Activated CD8-positive, alpha-beta T cell treated with anti-CD3 and anti-CD28 coated beads for 36 hours (primary cell): Measurements from ENCODE around the gene LY6G5B. TPM values are rescaled to one million over a fixed set of nuclear protein-coding genes. Genes with fewer than 3 reads are reported as not detected.

Experiments
- ATAC-seq: fragments of 200-7000 bp; cut with Tn5 transposase; one replicate; pipeline ENCODE4 v1.10.0; 2021; ENCODE audit warnings: mild to moderate bottlenecking, moderate library complexity
- CTCF ChIA-PET: fragments of 350-600 bp; sonication (Branson Sonifier 250); formaldehyde crosslinking; loops from one replicate; lab custom pipeline; 2021; ENCODE audit warnings: antibody characterized with exemption; lab: Charles Lee
- POLR2A ChIA-PET: fragments of 350-600 bp; sonication (Branson Sonifier 250); formaldehyde crosslinking; loops from one replicate; lab custom pipeline; 2021; ENCODE audit warnings: antibody characterized with exemption; lab: Charles Lee
- DNase-seq: peaks from one replicate; pipeline ENCODE4 v3.0.0-alpha.2; 2020
- H3K27ac Mint-ChIP-seq: one replicate; pipeline ENCODE4 v1.8.0; 2021; ENCODE audit warnings: mild to moderate bottlenecking, mixed read lengths
- H3K27me3 Mint-ChIP-seq: one replicate; pipeline ENCODE4 v1.8.0; 2021; ENCODE audit warnings: mixed read lengths
- H3K36me3 Mint-ChIP-seq: one replicate; pipeline ENCODE4 v1.8.0; 2021; ENCODE audit warnings: low read depth, mixed read lengths
- H3K4me1 Mint-ChIP-seq: one replicate; pipeline ENCODE4 v1.8.0; 2021; ENCODE audit warnings: low read depth, mixed read lengths
- H3K4me3 Mint-ChIP-seq: one replicate; pipeline ENCODE4 v1.8.0; 2021; ENCODE audit warnings: mild to moderate bottlenecking, moderate library complexity, mixed read lengths
- H3K9me3 Mint-ChIP-seq: one replicate; pipeline ENCODE4 v1.8.0; 2021; ENCODE audit warnings: mixed read lengths
- CTCF ChIP-seq: fragments of 200-600 bp; IDR thresholded peaks from one replicate; pipeline ENCODE4 v1.8.0; 2022; ENCODE audit warnings: antibody characterized with exemption, mild to moderate bottlenecking
- intact Hi-C: fragments of 100-400 bp; cut with micrococcal nuclease; formaldehyde crosslinking; loops from one replicate; pipeline ENCODE4 v1.10.0; 2022
- total RNA-seq, 2 experiments: library from RNA; stranded (reverse); gene quantifications; one replicate each; pipeline ENCODE4 v1.2.3, GENCODE V29; 2021

The LY6G5B gene
- total RNA-seq, 2 experiments from 2014 or later: 14.7 to 16.1 TPM

GRCh38 chr6:31664790-31665500 lies 4.8 kb upstream of the LY6G5B start, which contains the start of gene GPANK1:
TSS of gene GPANK1 (minus strand) at chr6:31664997. CDS start at chr6:31664478, 519 bp downstream.
- peak; percentile 25 for ATAC-seq
- CTCF ChIA-PET: interaction anchor here (0.7 to 2.8 kb wide), 4 partner anchors 12 to 85 kb away, joined by 3 to 16 read pairs (median 4); partner anchors contain the start of genes ABHD16A and BAG6
- TF ChIP-seq CTCF: no peak
- no peaks in the 10 kb centered on the region for H3K27me3 Mint-ChIP-seq
- peaks cover 63% of the 10 kb centered on the region for H3K4me1 Mint-ChIP-seq
- peak; percentile 96 for DNase-seq
- H3K9me3 Mint-ChIP-seq: no peaks in the 10 kb centered on the region
- POLR2A ChIA-PET: interaction anchor here (0.6 to 8.5 kb wide), 33 partner anchors 8 to 199 kb away, joined by 3 to 160 read pairs (median 4); partner anchors contain the start of genes ABHD16A, APOM, BAG6 and DDX39B
- H3K4me3 Mint-ChIP-seq: peak within 1 kb of the TSS; percentile 98
- intact Hi-C loops: loop anchor here (2.0 to 10.0 kb wide), 3 partner anchors 44 to 170 kb away; partner anchors contain the start of genes ATP6V1G2, DDX39B, NFKBIL1 and PRRC2A
- peaks cover 80% of the 10 kb centered on the region for H3K36me3 Mint-ChIP-seq
- H3K27ac Mint-ChIP-seq: peak within 1 kb of the TSS; percentile 97

GRCh38 chr6:31665501-31666336 lies 4.1 kb upstream of the LY6G5B start, which contains the start of gene CSNK2B:
TSS of gene CSNK2B (plus strand) at chr6:31666080. CDS start at chr6:31666832, 752 bp downstream.
- ATAC-seq: peak; percentile 88
- peaks cover 61% of the 10 kb centered on the region for H3K4me1 Mint-ChIP-seq
- no peaks in the 10 kb centered on the region for H3K9me3 Mint-ChIP-seq
- intact Hi-C loops: loop anchor here (2.0 to 10.0 kb wide), 3 partner anchors 45 to 169 kb away; partner anchors contain the start of genes ATP6V1G2, DDX39B, NFKBIL1 and PRRC2A
- ChIA-PET POLR2A (interaction anchor here (0.6 to 8.5 kb wide), 26 partner anchors 7 to 198 kb away, joined by 3 to 160 read pairs (median 4); partner anchors contain the start of genes ABHD16A, APOM, BAG6 and DDX39B), CTCF (interaction anchor here (0.9 to 2.8 kb wide), 3 partner anchors 13 to 73 kb away, joined by 3 to 16 read pairs (median 3); partner anchors contain the start of genes ABHD16A and BAG6)
- H3K27ac Mint-ChIP-seq: peak within 1 kb of the TSS; percentile 97
- H3K4me3 Mint-ChIP-seq: peak within 1 kb of the TSS; percentile 98
- H3K36me3 Mint-ChIP-seq: peaks cover 83% of the 10 kb centered on the region
- no peaks in the 10 kb centered on the region for H3K27me3 Mint-ChIP-seq
- DNase-seq: peak; percentile 99
- no peak for TF ChIP-seq CTCF

- TF ChIP-seq CTCF: no peak
Observed at GRCh38 chr6:31666337-31666965, 3.3 kb upstream of the LY6G5B start.

GRCh38 chr6:31676322-31676903 lies 6.6 kb downstream of the LY6G5B start:
- Mint-ChIP-seq H3K27me3 (no peaks in the 10 kb centered on the region), H3K4me3 (no peak overlapping the region), H3K27ac (no peak overlapping the region), H3K4me1 (peaks cover 9% of the 10 kb centered on the region), H3K9me3 (no peaks in the 10 kb centered on the region), H3K36me3 (peaks cover 18% of the 10 kb centered on the region)
- intact Hi-C loops: no loop called here
- ChIA-PET CTCF (no interaction called here), POLR2A (interaction anchor here (1.1 kb wide), 1 partner anchor 15 kb away, joined by 3 read pairs; the partner anchor contains the start of gene C6orf47)
- no peak for DNase-seq
- TF ChIP-seq CTCF: no peak
- ATAC-seq: no peak

More at GRCh38 chr6:31666337-31666965, 3.3 kb upstream of the LY6G5B start:
- ATAC-seq: no peak
- Mint-ChIP-seq H3K27me3 (no peaks in the 10 kb centered on the region), H3K4me3 (peak overlapping the region; percentile 98), H3K9me3 (no peaks in the 10 kb centered on the region), H3K36me3 (peaks cover 82% of the 10 kb centered on the region), H3K4me1 (peaks cover 54% of the 10 kb centered on the region), H3K27ac (peak overlapping the region; percentile 97)
- DNase-seq: no peak
- ChIA-PET CTCF (interaction anchor here (0.7 to 0.9 kb wide), 2 partner anchors 71 to 173 kb away, joined by 3 read pairs; no protein-coding TSS in a partner anchor), POLR2A (interaction anchor here (0.5 to 8.5 kb wide), 10 partner anchors 12 to 172 kb away, joined by 3 to 160 read pairs (median 4); partner anchors contain the start of genes ABHD16A, APOM, BAG6 and DDX39B)
- intact Hi-C loops: loop anchor here (10.0 kb wide), 2 partner anchors 122 to 168 kb away; partner anchors contain the start of genes ATP6V1G2, DDX39B and NFKBIL1
